Endothelial cell of umbilical vein (primary cell): ENCODE data around the gene SLC35E3. TPM values are rescaled to one million over a fixed set of nuclear protein-coding genes. Genes with fewer than 3 reads are reported as not detected.

Experiments
- BruUV-seq: library from RNA; stranded (reverse); fragments of 400-500 nt; replicated peaks from 2 replicates; lab custom pipeline; 2021; lab: Mats Ljungman, UMichigan
- CTCF ChIA-PET: fragments of 300-600, 350-600 bp; sonication (Branson Sonifier 250); formaldehyde crosslinking; loops from one replicate; lab custom pipeline; 2021; ENCODE audit warnings: antibody characterized with exemption, inconsistent platforms; lab: Charles Lee
- POLR2A ChIA-PET: fragments of 300-600, 350-600 bp; sonication (Branson Sonifier 250); formaldehyde crosslinking; loops from one replicate; lab custom pipeline; 2021; ENCODE audit warnings: antibody characterized with exemption, inconsistent platforms; lab: Charles Lee
- DNase-seq: peaks from one replicate; pipeline ENCODE4 v3.0.0-alpha.2; 2011; ENCODE audit warnings: low read depth, low spot score
- FAIRE-seq: peaks from 2 replicates; lab custom pipeline; 2011; peaks lifted over from hg19 to GRCh38; lab: Jason Lieb, UNC
- H2AFZ ChIP-seq: 2 replicates; pipeline ENCODE4 v1.6.0; 2012; ENCODE audit warnings: low read depth, low read length, control low read depth, inconsistent platforms
- H3K27ac ChIP-seq: 2 replicates; pipeline ENCODE4 v1.5.1; 2011; ENCODE audit warnings: low read depth, mild to moderate bottlenecking, control low read depth, low read length, moderate library complexity; ENCODE audit not compliant: insufficient read depth
- H3K27me3 ChIP-seq, 2 experiments: 2 replicates each; pipeline versions ENCODE4 v1.6.0 to v1.6.1; 2011; ENCODE audit warnings: low read length in 2 of 2, mixed read lengths in 1 of 2; ENCODE audit not compliant: control insufficient read depth in 2 of 2, insufficient read depth in 2 of 2
- H3K36me3 ChIP-seq, 2 experiments: 2 replicates in 1 of 2; 3 replicates in 1 of 2; pipeline ENCODE4 v1.5.1; 2011; ENCODE audit warnings: low read length in 2 of 2, mild to moderate bottlenecking in 1 of 2, moderate library complexity in 1 of 2; ENCODE audit not compliant: control insufficient read depth in 2 of 2, insufficient read depth in 2 of 2; ENCODE audit errors: extremely low read depth in 1 of 2
- H3K4me1 ChIP-seq: 3 replicates; pipeline ENCODE4 v1.5.1; 2011; ENCODE audit warnings: mild to moderate bottlenecking, low read length; ENCODE audit not compliant: control insufficient read depth, insufficient read depth; ENCODE audit errors: extremely low read depth
- H3K4me2 ChIP-seq: 2 replicates; pipeline ENCODE4 v1.6.1; 2011; ENCODE audit warnings: low read length, control low read depth, mixed read lengths; ENCODE audit not compliant: insufficient read depth
- H3K4me3 ChIP-seq, 3 experiments: fragments of 200-600 bp in 1 of 3; sonication (generic), shearing (Covaris generic) in 1 of 3; replicated peaks in 1 of 3; 2 replicates each; pipeline ENCODE4 v1.5.1; 2011 to 2016; ENCODE audit warnings: control low read depth in 3 of 3, low read length in 3 of 3, mild to moderate bottlenecking in 2 of 3, inconsistent platforms in 1 of 3, low read depth in 1 of 3, moderate library complexity in 1 of 3; ENCODE audit not compliant: insufficient read depth in 1 of 3
- H3K79me2 ChIP-seq: 2 replicates; pipeline ENCODE4 v1.6.0; 2012; ENCODE audit warnings: low read length, inconsistent platforms; ENCODE audit not compliant: control insufficient read depth, insufficient read depth
- H3K9ac ChIP-seq: replicated peaks from 2 replicates; pipeline ENCODE3; 2011; ENCODE audit warnings: low read length, control low read depth; ENCODE audit not compliant: insufficient read depth; ENCODE audit errors: extremely low read depth
- H3K9me1 ChIP-seq: replicated peaks from 3 replicates; pipeline ENCODE4 v1.6.0; 2011; ENCODE audit warnings: mild to moderate bottlenecking, low read length; ENCODE audit not compliant: control insufficient read depth, insufficient read depth; ENCODE audit errors: extremely low read depth
- H3K9me3 ChIP-seq: replicated peaks from 2 replicates; pipeline ENCODE4 v1.5.1; 2012; ENCODE audit warnings: low read length, inconsistent platforms; ENCODE audit not compliant: control insufficient read depth, insufficient read depth
- H4K20me1 ChIP-seq: replicated peaks from 2 replicates; pipeline ENCODE3; 2011; ENCODE audit warnings: mild to moderate bottlenecking, low read length; ENCODE audit not compliant: control insufficient read depth, insufficient read depth; ENCODE audit errors: extremely low read depth
- EZH2 ChIP-seq: IDR thresholded peaks from 2 replicates; pipeline ENCODE4 v1.6.1; 2012; ENCODE audit warnings: borderline replicate concordance, low read depth, mild to moderate bottlenecking, moderate library complexity, low read length, inconsistent platforms; ENCODE audit not compliant: severe bottlenecking
- FOS ChIP-seq: IDR thresholded peaks from 2 replicates; pipeline ENCODE4 v1.6.1; 2011; ENCODE audit warnings: mild to moderate bottlenecking, low read length, moderate library complexity, borderline replicate concordance; ENCODE audit not compliant: insufficient read depth
- GATA2 ChIP-seq: IDR thresholded peaks from 2 replicates; pipeline ENCODE4 v1.7.0; 2011; ENCODE audit warnings: low read depth, mild to moderate bottlenecking, moderate library complexity, mixed read lengths, low read length; ENCODE audit not compliant: insufficient read length, insufficient read depth
- JUN ChIP-seq: IDR thresholded peaks from 2 replicates; pipeline ENCODE4 v1.6.1; 2011; ENCODE audit warnings: borderline replicate concordance, low read depth; ENCODE audit not compliant: insufficient read length, insufficient read depth
- MYC ChIP-seq: IDR thresholded peaks from one replicate; pipeline ENCODE4 v1.6.1; 2011; ENCODE audit warnings: mild to moderate bottlenecking, low read depth, low read length
- POLR2A ChIP-seq: IDR thresholded peaks from 2 replicates; pipeline ENCODE4 v1.6.1; 2012; ENCODE audit warnings: low read depth, mild to moderate bottlenecking, control low read depth, low read length
- POLR2AphosphoS5 ChIP-seq: IDR thresholded peaks from 2 replicates; pipeline ENCODE4 v1.6.1; 2012; ENCODE audit warnings: low read depth, mild to moderate bottlenecking, control low read depth, low read length, moderate library complexity; ENCODE audit not compliant: insufficient read depth
- dilution Hi-C: fragments of 300-500 bp; cut with MboI; formaldehyde crosslinking; loops from one replicate; pipeline ENCODE4 v1.15.0; 2019; ENCODE audit warnings: low sequenced_read_pairs; ENCODE audit not compliant: extremely low pct_ligation_motif_present
- intact Hi-C: fragments of 100-400 bp; cut with micrococcal nuclease; formaldehyde crosslinking; loops from one replicate; pipeline ENCODE4 v1.10.0; 2022
- polyA plus RNA-seq, 4 experiments: library from polyadenylated mRNA; depleted of rRNA in 3 of 4; stranded (reverse) in 3 of 4; unstranded in 1 of 4; fragments of >200 nt; gene quantifications; 2 replicates each; pipeline versions ENCODE4 v1.2.1 to v1.2.3, GENCODE V29; 2011 to 2012; ENCODE audit warnings: missing spikeins in 1 of 4
- total RNA-seq: library from RNA; stranded (reverse); gene quantifications from 2 replicates; pipeline ENCODE4 v1.2.3, GENCODE V29; 2021
- TF ChIP-seq, protein P1 (sequence below), 2 donors: IDR thresholded peaks; 1 replicate in 1 of 2; 2 replicates in 1 of 2; pipeline ENCODE4 v1.5.1; 2011; ENCODE audit warnings: low read length in 2 of 2, mild to moderate bottlenecking in 2 of 2, moderate library complexity in 2 of 2, control low read depth in 1 of 2, inconsistent platforms in 1 of 2, low read depth in 1 of 2; ENCODE audit not compliant: insufficient read depth in 1 of 2; ENCODE audit errors: extremely low read depth in 1 of 2
- TF ChIP-seq, protein P2 (sequence below): IDR thresholded peaks from 2 replicates; pipeline ENCODE4 v1.6.1; 2011; ENCODE audit not compliant: insufficient read depth, insufficient read length

The SLC35E3 gene
- total and polyA plus RNA-seq, 2 donors (not counting 3 experiments of a cell fraction or from before 2014, with no cell fraction given), result 8.1 to 13.8 TPM

DNA sequence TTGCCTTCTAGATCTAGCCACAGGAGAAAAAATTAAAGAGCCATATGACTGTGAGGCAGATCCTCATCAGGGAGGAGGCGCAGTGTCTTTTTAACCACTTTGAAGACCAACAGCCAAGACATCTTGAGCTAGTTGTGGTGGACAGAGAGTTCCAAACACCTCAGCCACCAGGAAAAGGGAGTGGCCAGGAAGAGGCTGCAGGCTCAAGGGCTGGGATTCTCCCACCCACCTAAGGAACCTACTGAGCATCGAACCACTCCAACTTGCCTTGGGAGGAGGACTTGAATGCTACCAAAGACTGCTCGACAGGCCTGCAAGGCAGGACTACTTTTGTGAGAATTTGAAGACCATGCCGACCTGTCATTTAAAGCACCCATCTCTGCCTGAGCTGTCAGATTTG lies 47.5 kb downstream of the SLC35E3 start:
- H3K4me2 ChIP-seq, result no peak overlapping the region
- H3K9me1 ChIP-seq, result no peaks in the 10 kb centered on the region
- no peak overlapping the region for H2AFZ ChIP-seq
- dilution Hi-C loops (no loop called here), intact Hi-C loops (no loop called here)
- H3K4me3 ChIP-seq, result no peak overlapping the region
- no peak for DNase-seq
- H3K27ac ChIP-seq, result no peak overlapping the region
- FAIRE-seq, result no peak
- no peaks in the 10 kb centered on the region for H4K20me1 ChIP-seq
- no peaks in the 10 kb centered on the region for H3K79me2 ChIP-seq
- no peaks in the 10 kb centered on the region for H3K27me3 ChIP-seq
- TF ChIP-seq GATA2 (no peak), POLR2A (no peak), JUN (no peak), POLR2AphosphoS5 (no peak), EZH2 (no peak), FOS (no peak), MYC (no peak)
- TF ChIP-seq, protein P1, sequence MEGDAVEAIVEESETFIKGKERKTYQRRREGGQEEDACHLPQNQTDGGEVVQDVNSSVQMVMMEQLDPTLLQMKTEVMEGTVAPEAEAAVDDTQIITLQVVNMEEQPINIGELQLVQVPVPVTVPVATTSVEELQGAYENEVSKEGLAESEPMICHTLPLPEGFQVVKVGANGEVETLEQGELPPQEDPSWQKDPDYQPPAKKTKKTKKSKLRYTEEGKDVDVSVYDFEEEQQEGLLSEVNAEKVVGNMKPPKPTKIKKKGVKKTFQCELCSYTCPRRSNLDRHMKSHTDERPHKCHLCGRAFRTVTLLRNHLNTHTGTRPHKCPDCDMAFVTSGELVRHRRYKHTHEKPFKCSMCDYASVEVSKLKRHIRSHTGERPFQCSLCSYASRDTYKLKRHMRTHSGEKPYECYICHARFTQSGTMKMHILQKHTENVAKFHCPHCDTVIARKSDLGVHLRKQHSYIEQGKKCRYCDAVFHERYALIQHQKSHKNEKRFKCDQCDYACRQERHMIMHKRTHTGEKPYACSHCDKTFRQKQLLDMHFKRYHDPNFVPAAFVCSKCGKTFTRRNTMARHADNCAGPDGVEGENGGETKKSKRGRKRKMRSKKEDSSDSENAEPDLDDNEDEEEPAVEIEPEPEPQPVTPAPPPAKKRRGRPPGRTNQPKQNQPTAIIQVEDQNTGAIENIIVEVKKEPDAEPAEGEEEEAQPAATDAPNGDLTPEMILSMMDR (IDR thresholded peaks at IDR 0.05; ENCODE audit: extremely low read depth in 1 of 2, insufficient read depth in 1 of 2, low read depth in 1 of 2, low read length in 2 of 2), result no peak
- TF ChIP-seq, protein P2, sequence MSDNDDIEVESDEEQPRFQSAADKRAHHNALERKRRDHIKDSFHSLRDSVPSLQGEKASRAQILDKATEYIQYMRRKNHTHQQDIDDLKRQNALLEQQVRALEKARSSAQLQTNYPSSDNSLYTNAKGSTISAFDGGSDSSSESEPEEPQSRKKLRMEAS, result no peak
- ChIA-PET CTCF (interaction anchor here (0.7 kb wide), 1 partner anchor 15 kb away, joined by 5 read pairs; the partner anchor contains the start of gene MDM2), POLR2A (no interaction called here)
- peaks cover 1% of the 10 kb centered on the region for H3K4me1 ChIP-seq
- no peaks in the 10 kb centered on the region for H3K36me3 ChIP-seq
- H3K9ac ChIP-seq, result no peak overlapping the region
- no peaks in the 10 kb centered on the region for H3K9me3 ChIP-seq
- no TSS peak for BruUV-seq
